Measurements from ENCODE around the gene LY6G6F.

The LY6G6F gene

DNA sequence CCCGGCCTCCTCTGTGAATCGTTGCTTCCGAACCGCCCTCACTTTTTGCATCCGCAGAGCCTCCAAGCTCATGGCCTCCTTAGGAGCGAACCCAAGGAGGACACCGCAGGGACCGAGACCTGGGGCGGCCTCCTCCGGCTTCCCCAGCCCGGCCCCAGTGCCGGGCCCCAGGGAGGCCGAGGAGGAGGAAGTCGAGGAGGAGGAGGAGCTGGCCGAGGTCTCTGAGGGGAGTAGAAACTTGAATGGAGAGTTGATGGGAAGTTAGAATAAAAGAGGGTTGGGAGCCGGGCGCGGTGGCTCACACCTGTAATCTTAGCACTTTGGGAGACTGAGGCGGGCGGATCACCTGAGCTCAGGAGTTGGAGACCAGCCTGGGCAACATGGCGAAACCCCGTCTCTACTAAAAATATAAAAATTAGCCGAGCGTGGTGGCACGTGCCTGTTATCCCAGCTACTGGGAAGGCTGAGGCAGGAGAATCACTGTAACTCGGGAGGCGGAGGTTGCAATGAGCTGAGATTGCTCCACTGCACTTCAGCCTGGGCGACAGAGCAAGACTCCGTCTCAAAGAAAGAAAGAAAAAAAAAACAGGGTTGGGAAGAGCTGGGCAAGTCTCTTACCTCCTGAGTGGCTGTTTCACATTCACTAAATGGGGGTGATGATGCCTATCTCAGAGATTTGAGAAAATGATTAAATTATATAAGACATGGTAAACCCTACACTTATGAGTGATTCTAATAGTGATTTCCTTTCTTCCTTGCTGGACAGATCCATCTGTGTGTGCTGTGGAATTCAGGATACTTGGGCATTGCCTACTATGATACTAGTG lies 33.9 kb downstream of the LY6G6F start:
- no peak for DNase-seq

DNA sequence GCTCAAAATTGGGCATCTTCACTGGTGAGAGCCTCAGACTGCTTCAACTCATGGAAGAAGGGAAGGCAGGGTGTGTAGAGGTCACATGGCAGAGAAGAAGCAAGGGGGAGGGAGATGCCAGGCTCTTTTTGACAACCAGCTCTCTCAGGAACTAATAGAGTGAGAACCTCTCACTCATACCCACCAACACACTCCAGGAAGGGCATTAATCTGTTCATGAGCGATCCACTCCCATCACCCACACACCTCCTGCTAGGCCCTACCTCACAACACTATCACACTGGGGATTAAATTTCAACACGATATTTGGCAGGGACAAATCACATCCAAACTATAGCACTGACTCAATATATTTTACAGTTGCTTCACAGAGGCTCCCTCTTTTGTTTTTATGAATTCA lies 35.1 kb downstream of the LY6G6F start:
- DNase-seq, result no peak

DNA sequence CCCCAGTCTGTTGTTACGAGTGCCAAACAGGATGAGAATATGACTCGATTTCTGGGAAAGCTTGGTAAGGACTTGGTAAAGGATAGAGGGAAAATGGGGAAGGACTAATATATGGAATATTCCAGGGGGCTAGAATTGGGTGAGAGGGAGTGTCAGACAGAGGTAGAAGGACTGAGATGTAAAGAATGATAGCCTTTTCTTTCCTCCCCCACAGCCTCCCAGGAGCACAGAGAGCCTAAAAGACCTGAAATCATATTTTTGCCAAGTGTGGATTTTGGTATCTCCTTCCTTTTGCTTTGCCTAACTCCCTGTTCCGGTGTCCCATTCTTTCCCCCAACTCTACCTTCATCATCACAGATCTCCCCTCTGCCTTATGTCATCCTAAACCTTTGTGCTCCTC lies 36.2 kb downstream of the LY6G6F start:
- no peak for DNase-seq

DNA sequence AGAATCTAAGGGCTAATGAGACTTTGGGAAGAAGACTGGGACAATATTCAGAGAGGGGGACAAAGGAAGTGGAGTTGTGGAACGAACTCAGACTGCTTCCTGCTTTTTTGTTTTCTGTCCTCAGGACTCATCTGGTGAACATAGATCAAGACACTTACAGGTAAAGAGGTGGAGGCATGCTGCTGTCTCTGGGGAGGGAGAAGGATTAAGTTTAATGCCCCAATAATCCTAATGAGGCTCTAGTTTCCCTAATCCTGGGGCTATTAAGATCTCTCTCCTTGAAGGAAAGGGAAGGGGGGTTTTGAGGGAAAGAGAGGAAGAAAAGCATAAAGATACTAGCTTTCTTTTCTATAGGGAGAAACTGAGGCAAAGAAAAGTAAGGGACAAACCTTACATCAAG lies 37.8 kb downstream of the LY6G6F start:
- DNase-seq, result no peak

DNA sequence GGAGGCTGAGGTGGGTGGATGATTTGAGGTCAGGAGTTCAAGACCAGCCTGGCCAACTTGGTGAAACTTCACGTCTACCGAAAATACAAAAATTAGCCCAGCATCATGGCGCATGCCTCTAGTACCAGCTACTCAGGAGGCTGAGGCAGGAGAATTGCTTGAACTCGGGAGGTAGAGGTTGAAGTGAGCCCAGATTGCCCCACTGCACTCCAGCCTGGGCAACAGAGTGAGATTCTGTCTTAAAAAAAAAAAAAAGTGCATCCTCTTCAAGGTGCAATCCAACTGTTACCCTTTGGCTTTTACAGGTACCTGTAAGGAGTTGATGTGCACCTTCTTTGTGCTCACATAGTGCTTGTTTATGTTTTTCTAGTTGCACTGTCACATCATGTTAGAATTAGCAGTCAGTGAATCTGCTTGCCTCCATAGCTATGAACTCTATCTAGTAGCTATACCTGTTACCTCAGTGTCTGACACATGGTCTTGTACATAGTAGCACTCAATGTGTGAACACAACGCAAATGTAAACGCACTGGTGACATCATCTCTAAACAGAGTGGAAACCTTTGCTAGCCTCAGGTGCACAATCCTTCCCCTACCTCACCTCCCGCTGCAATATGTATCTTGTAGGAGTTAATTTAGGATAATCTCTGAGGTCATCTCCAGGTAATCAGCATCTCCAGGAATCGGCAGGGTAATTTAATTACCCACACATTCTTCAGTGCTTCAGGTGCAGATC lies 42.8 kb downstream of the LY6G6F start:
- DNase-seq, result no peak

DNA sequence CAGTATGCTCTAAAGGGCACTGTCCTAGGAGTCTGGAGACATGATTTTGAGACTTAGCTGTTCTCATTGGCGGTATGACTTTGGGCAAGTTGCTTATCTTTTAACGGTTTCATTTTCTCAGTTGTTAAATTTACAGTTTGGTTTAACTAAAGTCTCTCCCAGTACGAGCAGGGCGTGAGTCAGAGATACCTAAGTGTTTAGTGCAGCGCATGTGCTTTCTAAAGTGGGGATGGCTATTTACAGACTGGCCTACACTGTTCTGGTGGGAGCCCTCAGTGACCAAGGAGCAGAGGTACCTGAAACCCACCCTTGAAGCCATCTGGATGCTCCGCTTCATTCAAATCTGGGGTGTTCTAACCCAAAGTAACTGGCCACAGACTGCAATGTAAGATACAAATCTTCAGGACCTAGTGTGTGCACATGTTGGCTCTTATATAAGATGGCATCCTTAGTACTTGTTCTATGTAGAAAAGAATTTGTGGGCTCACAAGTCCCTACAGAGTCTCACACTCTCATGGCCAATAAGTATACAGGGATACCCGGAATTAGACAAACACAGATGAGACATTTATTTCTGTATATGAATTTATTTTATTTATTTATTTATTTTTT lies 43.9 kb downstream of the LY6G6F start:
- DNase-seq, result no peak

DNA sequence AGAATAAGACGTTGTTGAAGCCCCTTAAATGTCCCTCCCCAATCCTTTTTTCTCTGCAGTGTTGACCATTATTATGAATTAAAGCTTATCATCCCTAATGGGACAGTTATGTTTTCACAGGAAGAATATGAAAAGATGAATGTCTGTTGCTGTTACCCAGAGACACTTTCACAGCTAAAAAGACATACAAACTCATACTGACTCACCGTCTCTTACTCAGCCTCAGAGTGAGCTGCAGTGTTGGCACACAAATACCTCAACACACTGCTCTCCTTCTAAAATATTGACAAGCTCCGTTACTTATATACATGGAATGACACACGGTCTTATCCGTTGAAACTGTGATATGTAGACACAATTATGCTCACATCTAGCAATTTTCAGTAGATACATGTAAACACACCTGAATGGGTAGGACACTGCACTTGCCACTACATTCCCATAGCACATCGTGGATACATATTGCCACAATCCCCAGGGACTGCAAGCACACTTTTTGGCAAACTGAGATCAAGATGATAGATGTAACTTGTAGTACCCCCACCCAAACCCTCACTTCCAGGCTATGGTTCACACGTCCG lies 46.2 kb downstream of the LY6G6F start:
- DNase-seq, result no peak

DNA sequence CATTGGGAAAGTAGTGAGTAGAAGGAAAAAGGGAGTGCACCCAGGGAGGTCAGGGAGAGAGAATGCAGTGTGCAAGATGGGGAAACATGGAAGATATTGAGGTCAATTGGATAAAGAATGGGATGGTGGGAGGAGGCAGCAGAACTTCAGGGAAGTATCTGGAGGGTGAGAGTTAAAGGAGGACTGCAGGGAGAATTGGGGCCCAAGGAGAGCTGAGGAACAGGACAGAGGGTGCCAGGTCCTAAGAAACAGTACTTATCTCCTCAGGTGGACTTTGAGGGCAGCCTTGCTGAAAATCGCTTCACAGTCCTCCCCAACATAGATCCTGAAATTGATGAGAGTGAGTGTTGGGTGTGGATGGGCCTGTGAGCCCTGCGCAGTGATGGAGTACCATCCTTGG lies 51.6 kb downstream of the LY6G6F start:
- DNase-seq, result no peak

Data from activated CD4-positive, alpha-beta T cell treated with anti-CD3 and anti-CD28 coated beads for 4 hours (primary cell).